Stomach (tissue), 9 donors: ENCODE data around the gene HACL1. TPM values are rescaled to one million over a fixed set of nuclear protein-coding genes. Genes with fewer than 3 reads are reported as not detected.
A peak's percentile ranks its signal among the peaks of the same experiment; 100 is the strongest.

Source experiments
- DNase-seq, 2 donors: peaks; one replicate each; pipeline versions ENCODE4 v3.0.0 to v3.0.0-alpha.2; 2013 to 2019
- H3K27ac ChIP-seq, 5 donors: fragments of 200-600 bp in 4 of 5; sonication (generic) in 4 of 5; one replicate each; pipeline ENCODE4 v1.5.1; 2013 to 2019; ENCODE audit warnings: mild to moderate bottlenecking in 1 of 5, moderate library complexity in 1 of 5
- H3K27me3 ChIP-seq, 3 donors: fragments of 200-600 bp; sonication (generic); one replicate each; pipeline ENCODE4 v1.5.1; 2017 to 2019; ENCODE audit warnings: mixed run types in 1 of 3
- H3K36me3 ChIP-seq, 4 donors: fragments of 200-600 bp; sonication (generic); 1 replicate in 3 of 4; 2 replicates in 1 of 4; pipeline ENCODE4 v1.5.1; 2016 to 2019
- H3K4me1 ChIP-seq, 4 donors: fragments of 200-600 bp; sonication (generic); one replicate each; pipeline ENCODE4 v1.5.1; 2016 to 2019
- H3K4me3 ChIP-seq, 4 donors: fragments of 200-600 bp; sonication (generic) in 3 of 4; one replicate each; pipeline ENCODE4 v1.5.1; 2016 to 2019; ENCODE audit warnings: mild to moderate bottlenecking in 1 of 4
- H3K9me3 ChIP-seq, 4 donors: fragments of 200-600 bp; sonication (generic); one replicate each; pipeline ENCODE4 v1.5.1; 2016 to 2019
- CTCF ChIP-seq, 7 experiments: fragments of 450-650 bp in 4 of 7; fragments of 200-600 bp in 3 of 7; sonication (generic) in 3 of 7; IDR thresholded peaks; one replicate each; pipeline ENCODE4 v1.5.1; 2016 to 2019; ENCODE audit warnings: antibody characterized with exemption in 7 of 7, control low read depth in 2 of 7, mild to moderate bottlenecking in 1 of 7
- EP300 ChIP-seq: sonication (generic); formaldehyde crosslinking; IDR thresholded peaks from one replicate; pipeline ENCODE4 v1.6.1; 2017; ENCODE audit warnings: antibody characterized with exemption
- POLR2A ChIP-seq, 4 donors: fragments of 450-650 bp; IDR thresholded peaks; one replicate each; pipeline ENCODE4 v1.6.1; 2016; ENCODE audit warnings: antibody characterized with exemption in 4 of 4, control low read depth in 2 of 4, mild to moderate bottlenecking in 1 of 4, moderate library complexity in 1 of 4
- POLR2AphosphoS5 ChIP-seq, 3 donors: sonication (generic); formaldehyde crosslinking; IDR thresholded peaks; one replicate each; pipeline ENCODE4 v1.6.1; 2016; ENCODE audit warnings: antibody characterized with exemption in 3 of 3
- WGBS, 5 donors: extraction: QIAGEN DNeasy Blood & Tissue Kit in 3 of 5; methylation state at CpG; one replicate each; pipeline versions ENCODE4 v1.1.5 to v1.1.7; 2013 to 2018; 5-methylcytosine and 5-hydroxymethylcytosine counted together
- intact Hi-C: fragments of 100-400 bp; cut with DNase I; formaldehyde crosslinking; loops from one replicate; pipeline ENCODE4 v1.15.1; 2023; ENCODE audit warnings: low total_unique reads
- polyA plus RNA-seq, 3 donors: library from polyadenylated mRNA; stranded (reverse); fragments of 200-250 nt; gene quantifications; one replicate each; pipeline ENCODE4 v1.2.3, GENCODE V29; 2013
- total RNA-seq, 5 donors: library from RNA; depleted of rRNA; stranded (reverse); fragments of >200 nt; gene quantifications; one replicate each; pipeline versions ENCODE4 v1.1.0 to v1.2.3, GENCODE V29; 2014 to 2016
- donor health status: healthy with polysubstance abuse.
- donor health status: Bipolar disorder and iron deficiency.
- donor health status: healthy.

Gene HACL1
- total and polyA plus RNA-seq, 8 donors = 13.9 to 46.7 (median 21.0) TPM

- Histone ChIP-seq H3K9me3 (no peaks in the 10 kb centered on the region), H3K27me3 (no peaks in the 10 kb centered on the region), H3K36me3 (no peaks in the 10 kb centered on the region), H3K4me1 (peaks cover 26 to 80% (median 47%) of the 10 kb centered on the region in 4 donors), H3K27ac (peak overlapping the region; percentile 1 to 86 (median 66)), H3K4me3 (no peak overlapping the region)
- peak in 1 of 2 donors; percentile 85 for DNase-seq
- intact Hi-C loops = loop anchor here (10.0 kb wide), 1 partner anchor 610 kb away; no protein-coding TSS in a partner anchor
- TF ChIP-seq EP300 = peak; percentile 36
- TF ChIP-seq CTCF (IDR thresholded peaks at IDR 0.05) = no peak
- TF ChIP-seq POLR2A (IDR thresholded peaks at IDR 0.05) = no peak
- TF ChIP-seq POLR2AphosphoS5 (IDR thresholded peaks at IDR 0.05) = peak; percentile 30 to 78 (median 51)
- 53 to 81% (median 78%) methylated on average over 13 of the region's 13 CpGs for WGBS, 5 donors
These were observed 33.8 kb upstream of the HACL1 start for GRCh38 chr3:15635121-15635661.

- no peaks in the 10 kb centered on the region for H3K27me3 ChIP-seq
- WGBS, 5 donors = 61 to 87% (median 71%) methylated on average over 2 of the region's 2 CpGs
- no peaks in the 10 kb centered on the region for H3K36me3 ChIP-seq
- H3K9me3 ChIP-seq = no peaks in the 10 kb centered on the region
- H3K27ac ChIP-seq = peak overlapping the region in 4 of 5 donors; percentile 66 to 86 (median 72)
- peaks cover 26 to 84% (median 49%) of the 10 kb centered on the region in 4 donors for H3K4me1 ChIP-seq
- intact Hi-C loops = loop anchor here (10.0 kb wide), 1 partner anchor 610 kb away; no protein-coding TSS in a partner anchor
- H3K4me3 ChIP-seq = no peak overlapping the region
- no peak for TF ChIP-seq CTCF (IDR thresholded peaks at IDR 0.05)
- no peak for TF ChIP-seq POLR2A (IDR thresholded peaks at IDR 0.05)
- no peak for TF ChIP-seq EP300
- TF ChIP-seq POLR2AphosphoS5 (IDR thresholded peaks at IDR 0.05) = no peak
- no peak for DNase-seq
These were observed 33.3 kb upstream of the HACL1 start for GRCh38 chr3:15634671-15635070.

GRCh38 chr3:15633766-15634598, 32.6 kb upstream of the HACL1 start:
- WGBS, 5 donors = 17 to 27% (median 22%) methylated on average over 4 of the region's 4 CpGs
- Histone ChIP-seq H3K4me3 (no peak overlapping the region), H3K27me3 (no peaks in the 10 kb centered on the region), H3K4me1 (peaks cover 26 to 84% (median 49%) of the 10 kb centered on the region in 4 donors), H3K27ac (peak overlapping the region in 4 of 5 donors; percentile 66 to 86 (median 72)), H3K36me3 (no peaks in the 10 kb centered on the region), H3K9me3 (no peaks in the 10 kb centered on the region)
- intact Hi-C loops = loop anchor here (10.0 kb wide), 1 partner anchor 611 kb away; no protein-coding TSS in a partner anchor
- DNase-seq = no peak
- TF ChIP-seq EP300 (no peak), POLR2AphosphoS5 (IDR thresholded peaks at IDR 0.05) (no peak), CTCF (IDR thresholded peaks at IDR 0.05) (no peak), POLR2A (IDR thresholded peaks at IDR 0.05) (no peak)

GRCh38 chr3:15633159-15633558, 31.8 kb upstream of the HACL1 start:
- DNase-seq = no peak
- Histone ChIP-seq H3K4me3 (no peak overlapping the region), H3K36me3 (no peaks in the 10 kb centered on the region), H3K27ac (peak overlapping the region in 1 of 5 donors; percentile 86), H3K9me3 (no peaks in the 10 kb centered on the region), H3K27me3 (no peaks in the 10 kb centered on the region), H3K4me1 (peaks cover 26 to 76% (median 49%) of the 10 kb centered on the region in 4 donors)
- TF ChIP-seq CTCF (IDR thresholded peaks at IDR 0.05) (no peak), EP300 (no peak), POLR2AphosphoS5 (IDR thresholded peaks at IDR 0.05) (no peak), POLR2A (IDR thresholded peaks at IDR 0.05) (no peak)
- WGBS, 5 donors = 32 to 70% (median 49%) methylated on average over 5 of the region's 5 CpGs
- intact Hi-C loops = loop anchor here (10.0 kb wide), 1 partner anchor 612 kb away; no protein-coding TSS in a partner anchor
